HG02885 (cell line): ENCODE results near the gene CDK3.
"Not testable (repeated sequence)": the region's sequence is repeated elsewhere in the genome, so short reads cannot be mapped to it uniquely, and the experiment has no call there.

Experiments
- ATAC-seq: cut with Tn5 transposase; IDR thresholded peaks from one replicate; pipeline ENCODE4 v1.9.1; 2021; ENCODE audit warnings: mild to moderate bottlenecking; ENCODE audit not compliant: unreplicated experiment, poor library complexity

Gene CDK3

GRCh38 chr17:76036497-76037261 lies 36.0 kb downstream of the CDK3 start:
- ATAC-seq: no peak

DNA sequence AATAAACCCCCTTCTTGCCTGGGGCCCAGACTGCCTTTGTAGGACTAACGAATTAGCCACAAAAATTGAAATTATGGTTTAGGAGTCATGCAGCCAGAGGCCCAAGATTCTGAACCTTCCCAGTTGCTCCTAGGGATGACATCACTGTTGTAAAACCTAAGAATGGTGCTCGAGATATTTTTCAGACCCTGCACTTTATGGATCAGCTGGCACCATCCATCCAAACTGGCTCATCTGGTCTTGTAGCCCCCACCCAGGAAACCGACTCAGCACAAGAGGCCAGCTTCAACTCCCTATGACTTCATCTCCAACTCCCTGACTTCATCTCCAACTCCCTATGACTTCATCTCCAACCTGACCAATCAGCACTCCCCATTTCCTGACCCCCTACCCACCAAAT lies 37.4 kb downstream of the CDK3 start:
- ATAC-seq: no peak

- no peak for ATAC-seq
Observed at GRCh38 chr17:76039121-76039520, 38.5 kb downstream of the CDK3 start.

- ATAC-seq: no peak
Observed at GRCh38 chr17:76040376-76040775, 39.7 kb downstream of the CDK3 start.

DNA sequence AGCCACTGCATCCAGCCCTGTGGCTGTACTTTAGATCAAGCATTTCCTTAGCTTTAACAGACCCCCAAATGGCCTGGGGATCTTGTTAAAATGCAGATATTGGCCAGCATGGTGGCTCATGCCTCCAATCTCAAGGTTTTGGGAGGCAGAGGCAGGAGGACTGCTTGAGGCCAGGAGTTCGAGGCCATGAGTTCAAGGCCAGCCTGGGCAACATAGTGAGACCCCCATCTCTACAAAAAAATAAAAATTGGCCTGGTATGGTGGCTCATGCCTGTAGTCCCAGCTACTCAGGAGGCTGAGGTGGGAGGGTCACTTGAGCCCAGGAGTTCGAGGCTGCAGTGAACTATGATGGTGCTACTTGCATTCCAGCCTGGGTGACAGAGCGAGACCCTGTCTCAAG lies 42.2 kb downstream of the CDK3 start:
- not testable (repeated sequence) for ATAC-seq

DNA sequence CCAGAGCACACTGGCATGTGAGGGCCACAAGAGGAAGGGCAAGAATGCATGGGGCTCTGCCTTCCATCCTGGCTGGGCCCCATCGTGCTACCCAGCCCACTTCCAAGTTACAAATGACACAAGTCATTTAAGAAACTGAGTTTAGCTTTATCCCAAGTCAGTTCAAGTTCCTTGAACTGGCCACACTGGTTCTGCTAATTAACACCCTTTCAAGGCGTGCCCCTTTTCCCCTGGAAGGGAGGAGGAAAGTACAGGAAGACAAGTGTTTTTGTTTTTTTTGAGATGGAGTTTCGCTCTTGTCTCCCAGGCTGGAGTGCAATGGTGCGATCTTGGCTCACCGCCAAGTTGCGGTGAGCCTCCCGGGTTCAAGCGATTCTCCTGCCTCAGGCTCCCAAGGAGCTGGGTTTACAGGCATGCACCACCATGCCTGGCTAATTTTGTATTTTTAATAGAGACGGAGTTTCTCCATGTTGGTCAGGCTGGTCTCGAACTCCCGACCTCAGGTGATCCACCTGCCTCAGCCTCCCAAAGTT lies 43.9 kb downstream of the CDK3 start:
- ATAC-seq: not testable (repeated sequence)

GRCh38 chr17:76046064-76046463 lies 45.4 kb downstream of the CDK3 start:
- no peak for ATAC-seq

DNA sequence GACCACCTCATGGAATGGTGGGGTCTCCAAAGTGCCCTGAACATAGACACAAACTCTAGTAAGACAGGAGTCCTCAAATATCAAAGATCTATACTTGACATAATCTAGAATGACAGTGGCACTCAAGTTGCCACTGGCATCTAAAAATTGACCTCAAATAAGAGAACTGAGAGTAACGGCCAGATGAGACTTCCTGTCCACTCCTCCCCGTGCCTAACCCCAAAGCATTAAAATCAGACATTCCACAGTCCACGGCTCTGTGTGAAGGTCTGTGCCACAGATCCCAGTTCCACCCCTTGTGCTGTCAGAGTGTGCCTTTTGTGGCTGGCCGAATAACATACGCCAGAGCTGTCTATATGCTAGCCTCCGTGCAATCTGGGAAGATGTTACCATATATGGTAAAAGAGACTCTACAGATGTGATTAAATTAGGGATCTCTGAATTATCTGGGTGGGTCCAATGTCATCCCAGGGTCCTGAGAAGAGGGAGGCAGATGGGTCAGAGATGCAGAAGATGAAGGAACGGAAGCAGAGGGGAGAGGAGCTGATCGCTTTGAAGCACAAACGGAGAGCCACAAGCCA lies 47.5 kb downstream of the CDK3 start:
- ATAC-seq: no peak

DNA sequence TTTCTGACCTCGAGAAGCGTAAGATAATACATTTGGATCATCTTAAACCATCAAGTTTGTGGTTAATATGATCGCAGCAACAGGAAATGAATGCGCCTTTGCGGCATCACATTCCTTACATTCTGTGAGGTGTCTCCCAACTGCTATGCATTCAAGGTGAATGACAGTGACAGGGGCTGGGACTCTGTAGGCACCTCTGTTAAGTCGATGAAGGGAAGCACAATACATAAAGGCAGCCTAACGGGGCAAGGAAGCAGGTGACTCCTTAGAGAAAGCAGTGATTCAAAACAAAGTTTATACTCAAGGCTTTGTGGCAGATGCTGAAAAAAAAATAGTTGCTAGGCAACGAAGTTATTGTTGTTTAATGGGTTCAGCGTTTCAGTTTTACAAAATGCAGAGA lies 48.1 kb downstream of the CDK3 start:
- ATAC-seq: no peak

DNA sequence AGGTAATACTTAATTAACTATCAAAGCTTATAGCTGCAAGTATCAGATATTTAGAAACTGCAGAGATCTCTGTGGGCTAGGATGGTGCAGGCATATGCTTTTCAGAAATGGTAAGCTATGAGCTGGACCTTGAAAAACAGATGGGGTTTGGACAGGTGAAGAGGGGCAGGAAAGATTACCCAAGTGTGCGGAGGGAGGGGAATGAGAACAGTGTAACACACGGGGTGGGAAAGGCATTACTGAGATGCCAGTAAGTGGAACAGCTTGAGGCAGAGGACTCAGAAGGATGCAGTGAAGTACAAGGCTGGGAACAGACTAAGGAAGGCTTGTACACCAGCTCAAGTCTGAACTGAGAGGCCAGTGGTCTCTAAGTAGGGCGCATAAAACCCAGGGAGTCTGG lies 48.6 kb downstream of the CDK3 start:
- ATAC-seq: no peak

DNA sequence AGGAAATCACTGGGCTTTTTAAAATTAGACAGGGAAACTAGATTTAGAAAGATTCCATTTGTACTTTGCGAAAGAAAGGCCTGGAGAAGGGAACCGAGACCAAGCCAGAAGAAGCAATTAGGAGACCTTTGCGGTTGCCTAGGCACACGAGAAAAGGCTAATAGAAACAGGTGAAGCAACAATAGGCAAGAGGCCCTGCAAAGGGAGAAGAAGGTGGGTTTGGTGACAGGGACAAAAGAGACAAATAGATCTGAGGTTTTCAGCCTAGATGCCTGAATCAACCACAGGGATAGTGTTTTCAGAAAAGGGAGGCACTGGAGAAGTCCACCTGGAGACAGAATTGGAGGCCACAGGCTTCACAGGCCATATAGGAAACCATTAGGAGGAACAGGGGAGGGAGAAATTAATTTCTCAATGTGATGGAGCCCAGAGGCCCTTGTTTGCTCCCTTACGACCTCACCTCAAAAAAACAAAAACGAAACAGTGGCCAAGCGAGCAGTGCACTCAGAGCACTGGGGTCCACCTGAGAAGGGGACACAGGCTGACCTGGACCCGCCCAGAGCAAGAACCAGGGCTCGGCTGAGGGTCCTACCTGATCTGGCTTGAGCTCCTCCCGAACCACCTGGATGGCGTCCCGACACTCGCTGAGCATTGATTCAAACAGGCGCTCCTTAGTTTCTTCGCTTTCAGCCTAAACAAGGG lies 49.3 kb downstream of the CDK3 start:
- ATAC-seq: no peak

GRCh38 chr17:76050538-76051467 lies 50.1 kb downstream of the CDK3 start:
- ATAC-seq: no peak

- no peak for ATAC-seq
Observed at GRCh38 chr17:76051561-76051960, 50.9 kb downstream of the CDK3 start.

DNA sequence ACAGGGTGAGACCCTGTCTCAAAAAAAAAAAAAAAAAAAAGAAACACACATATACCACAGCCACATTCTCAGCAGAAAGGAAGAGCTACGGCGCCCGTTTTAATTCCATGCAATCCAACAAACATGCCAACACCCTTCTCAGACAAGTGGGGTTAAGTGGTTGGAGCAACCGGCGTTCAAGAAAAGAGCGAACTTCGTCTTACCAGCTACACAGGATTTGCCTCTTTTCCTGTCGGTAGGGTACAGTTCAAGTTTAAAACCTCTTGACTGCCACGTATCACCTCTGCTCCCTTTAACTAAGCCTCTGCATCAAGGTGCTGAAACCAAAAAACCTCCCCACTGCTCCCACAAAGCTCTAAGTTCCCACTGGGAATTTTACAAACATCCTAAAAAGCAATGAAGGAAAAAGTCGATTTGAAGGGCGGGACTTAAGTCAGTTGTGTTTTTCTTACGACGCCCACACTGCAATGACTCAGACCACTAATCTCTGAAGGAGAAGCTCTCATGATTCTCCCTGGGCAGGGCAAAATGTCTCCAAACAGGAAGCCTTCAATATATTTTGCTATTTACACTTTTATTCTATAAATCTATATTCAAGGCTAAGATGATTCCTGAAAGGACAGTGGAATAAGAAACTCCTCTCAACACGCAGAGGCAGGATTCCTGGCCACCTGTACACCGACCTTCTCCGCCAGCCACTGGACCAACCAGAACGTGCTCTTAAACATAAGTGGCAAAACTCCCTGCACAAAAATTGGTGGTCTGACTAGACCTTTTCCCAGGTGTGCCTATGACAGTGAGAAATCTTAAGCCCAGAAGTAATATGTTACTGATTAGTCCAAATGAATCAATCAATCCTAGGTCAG lies 52.8 kb downstream of the CDK3 start:
- no peak for ATAC-seq

- no peak for ATAC-seq
Observed at GRCh38 chr17:76054112-76054476, 53.4 kb downstream of the CDK3 start.
